Measurements from ENCODE around the gene MSRB3. TPM values are rescaled to one million over a fixed set of nuclear protein-coding genes. Genes with fewer than 3 reads are reported as not detected.

MSRB3 gene
- total and polyA plus RNA-seq, 2 experiments from 2014 or later, result 0.95 to 1.7 TPM

DNA sequence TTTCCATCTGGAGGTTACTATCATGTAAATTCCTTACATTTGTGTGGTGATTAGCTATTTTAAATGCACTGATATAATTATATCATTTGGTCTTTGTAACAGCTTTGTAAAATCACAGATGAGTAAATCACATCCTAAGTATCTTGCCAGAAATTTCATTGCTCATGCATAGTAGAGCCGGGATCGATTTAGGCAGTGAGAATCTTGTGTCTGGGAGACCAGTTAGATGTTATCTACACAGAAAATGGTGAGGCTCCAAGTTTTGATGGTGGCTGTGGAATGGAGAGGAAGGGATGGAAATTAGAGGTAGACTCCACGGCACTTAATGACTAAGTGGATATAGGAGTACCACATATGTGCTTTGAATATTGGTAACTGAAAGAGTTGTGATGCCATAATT lies 156.3 kb downstream of the MSRB3 start:
- no peaks in the 10 kb centered on the region for H3K4me1 ChIP-seq (ENCODE audit: insufficient read depth)
- no peak for ATAC-seq
- H3F3A ChIP-seq (replicated peaks; ENCODE audit: low read depth), result no peaks in the 10 kb centered on the region
- no peaks in the 10 kb centered on the region for H3K36me3 ChIP-seq (ENCODE audit: insufficient read depth)
- Mint-ChIP-seq H3K9me3 (no peaks in the 10 kb centered on the region), H3K27ac (no peak overlapping the region), H3K36me3 (ENCODE audit: low read depth) (no peaks in the 10 kb centered on the region), H3K27me3 (ENCODE audit: insufficient read depth, low read depth, poor library complexity) (no peaks in the 10 kb centered on the region), H3K4me3 (no peak overlapping the region), H3K4me1 (no peaks in the 10 kb centered on the region)
- no peaks in the 10 kb centered on the region for H3K27me3 ChIP-seq (ENCODE audit: insufficient read depth)
- no peak overlapping the region for H3K27ac ChIP-seq (ENCODE audit: low read depth)
- no peaks in the 10 kb centered on the region for H3K79me2 ChIP-seq (replicated peaks; ENCODE audit: insufficient read depth)
- H4K20me1 ChIP-seq (replicated peaks; ENCODE audit: insufficient read depth), result no peaks in the 10 kb centered on the region
- H3K4me3 ChIP-seq, result no peak overlapping the region
- no peak for TF ChIP-seq CREB1 (CRISPR knock-in tag; IDR thresholded peaks at IDR 0.05; ENCODE audit: low read depth)
- TF ChIP-seq, protein P1, sequence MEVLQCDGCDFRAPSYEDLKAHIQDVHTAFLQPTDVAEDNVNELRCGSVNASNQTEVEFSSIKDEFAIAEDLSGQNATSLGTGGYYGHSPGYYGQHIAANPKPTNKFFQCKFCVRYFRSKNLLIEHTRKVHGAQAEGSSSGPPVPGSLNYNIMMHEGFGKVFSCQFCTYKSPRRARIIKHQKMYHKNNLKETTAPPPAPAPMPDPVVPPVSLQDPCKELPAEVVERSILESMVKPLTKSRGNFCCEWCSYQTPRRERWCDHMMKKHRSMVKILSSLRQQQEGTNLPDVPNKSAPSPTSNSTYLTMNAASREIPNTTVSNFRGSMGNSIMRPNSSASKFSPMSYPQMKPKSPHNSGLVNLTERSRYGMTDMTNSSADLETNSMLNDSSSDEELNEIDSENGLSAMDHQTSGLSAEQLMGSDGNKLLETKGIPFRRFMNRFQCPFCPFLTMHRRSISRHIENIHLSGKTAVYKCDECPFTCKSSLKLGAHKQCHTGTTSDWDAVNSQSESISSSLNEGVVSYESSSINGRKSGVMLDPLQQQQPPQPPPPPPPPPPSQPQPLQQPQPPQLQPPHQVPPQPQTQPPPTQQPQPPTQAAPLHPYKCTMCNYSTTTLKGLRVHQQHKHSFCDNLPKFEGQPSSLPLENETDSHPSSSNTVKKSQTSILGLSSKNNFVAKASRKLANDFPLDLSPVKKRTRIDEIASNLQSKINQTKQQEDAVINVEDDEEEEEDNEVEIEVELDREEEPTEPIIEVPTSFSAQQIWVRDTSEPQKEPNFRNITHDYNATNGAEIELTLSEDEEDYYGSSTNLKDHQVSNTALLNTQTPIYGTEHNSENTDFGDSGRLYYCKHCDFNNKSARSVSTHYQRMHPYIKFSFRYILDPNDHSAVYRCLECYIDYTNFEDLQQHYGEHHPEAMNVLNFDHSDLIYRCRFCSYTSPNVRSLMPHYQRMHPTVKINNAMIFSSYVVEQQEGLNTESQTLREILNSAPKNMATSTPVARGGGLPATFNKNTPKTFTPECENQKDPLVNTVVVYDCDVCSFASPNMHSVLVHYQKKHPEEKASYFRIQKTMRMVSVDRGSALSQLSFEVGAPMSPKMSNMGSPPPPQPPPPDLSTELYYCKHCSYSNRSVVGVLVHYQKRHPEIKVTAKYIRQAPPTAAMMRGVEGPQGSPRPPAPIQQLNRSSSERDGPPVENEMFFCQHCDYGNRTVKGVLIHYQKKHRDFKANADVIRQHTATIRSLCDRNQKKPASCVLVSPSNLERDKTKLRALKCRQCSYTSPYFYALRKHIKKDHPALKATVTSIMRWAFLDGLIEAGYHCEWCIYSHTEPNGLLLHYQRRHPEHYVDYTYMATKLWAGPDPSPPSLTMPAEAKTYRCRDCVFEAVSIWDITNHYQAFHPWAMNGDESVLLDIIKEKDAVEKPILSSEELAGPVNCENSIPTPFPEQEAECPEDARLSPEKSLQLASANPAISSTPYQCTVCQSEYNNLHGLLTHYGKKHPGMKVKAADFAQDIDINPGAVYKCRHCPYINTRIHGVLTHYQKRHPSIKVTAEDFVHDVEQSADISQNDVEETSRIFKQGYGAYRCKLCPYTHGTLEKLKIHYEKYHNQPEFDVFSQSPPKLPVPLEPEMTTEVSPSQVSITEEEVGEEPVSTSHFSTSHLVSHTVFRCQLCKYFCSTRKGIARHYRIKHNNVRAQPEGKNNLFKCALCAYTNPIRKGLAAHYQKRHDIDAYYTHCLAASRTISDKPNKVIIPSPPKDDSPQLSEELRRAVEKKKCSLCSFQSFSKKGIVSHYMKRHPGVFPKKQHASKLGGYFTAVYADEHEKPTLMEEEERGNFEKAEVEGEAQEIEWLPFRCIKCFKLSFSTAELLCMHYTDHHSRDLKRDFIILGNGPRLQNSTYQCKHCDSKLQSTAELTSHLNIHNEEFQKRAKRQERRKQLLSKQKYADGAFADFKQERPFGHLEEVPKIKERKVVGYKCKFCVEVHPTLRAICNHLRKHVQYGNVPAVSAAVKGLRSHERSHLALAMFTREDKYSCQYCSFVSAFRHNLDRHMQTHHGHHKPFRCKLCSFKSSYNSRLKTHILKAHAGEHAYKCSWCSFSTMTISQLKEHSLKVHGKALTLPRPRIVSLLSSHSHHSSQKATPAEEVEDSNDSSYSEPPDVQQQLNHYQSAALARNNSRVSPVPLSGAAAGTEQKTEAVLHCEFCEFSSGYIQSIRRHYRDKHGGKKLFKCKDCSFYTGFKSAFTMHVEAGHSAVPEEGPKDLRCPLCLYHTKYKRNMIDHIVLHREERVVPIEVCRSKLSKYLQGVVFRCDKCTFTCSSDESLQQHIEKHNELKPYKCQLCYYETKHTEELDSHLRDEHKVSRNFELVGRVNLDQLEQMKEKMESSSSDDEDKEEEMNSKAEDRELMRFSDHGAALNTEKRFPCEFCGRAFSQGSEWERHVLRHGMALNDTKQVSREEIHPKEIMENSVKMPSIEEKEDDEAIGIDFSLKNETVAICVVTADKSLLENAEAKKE (CRISPR knock-in tag; IDR thresholded peaks at IDR 0.05), result no peak
- TF ChIP-seq JUNB (IDR thresholded peaks at IDR 0.05; ENCODE audit: unreplicated experiment), result no peak
- TF ChIP-seq STAT1 (IDR thresholded peaks at IDR 0.05; ENCODE audit: unreplicated experiment), result no peak
- TF ChIP-seq EZH2 (IDR thresholded peaks at IDR 0.05; ENCODE audit: low read depth, unreplicated experiment), result no peak
- no peak for TF ChIP-seq ZNF114 (CRISPR knock-in tag; IDR thresholded peaks at IDR 0.05)
- TF ChIP-seq, protein P2, sequence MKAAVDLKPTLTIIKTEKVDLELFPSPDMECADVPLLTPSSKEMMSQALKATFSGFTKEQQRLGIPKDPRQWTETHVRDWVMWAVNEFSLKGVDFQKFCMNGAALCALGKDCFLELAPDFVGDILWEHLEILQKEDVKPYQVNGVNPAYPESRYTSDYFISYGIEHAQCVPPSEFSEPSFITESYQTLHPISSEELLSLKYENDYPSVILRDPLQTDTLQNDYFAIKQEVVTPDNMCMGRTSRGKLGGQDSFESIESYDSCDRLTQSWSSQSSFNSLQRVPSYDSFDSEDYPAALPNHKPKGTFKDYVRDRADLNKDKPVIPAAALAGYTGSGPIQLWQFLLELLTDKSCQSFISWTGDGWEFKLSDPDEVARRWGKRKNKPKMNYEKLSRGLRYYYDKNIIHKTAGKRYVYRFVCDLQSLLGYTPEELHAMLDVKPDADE (IDR thresholded peaks at IDR 0.05), result no peak
- TF ChIP-seq ZNF331 (CRISPR knock-in tag; IDR thresholded peaks at IDR 0.05; ENCODE audit: low read depth), result no peak
- TF ChIP-seq POLR2AphosphoS5 (IDR thresholded peaks at IDR 0.05; ENCODE audit: low read depth), result no peak
- TF ChIP-seq EZH2phosphoT487 (IDR thresholded peaks at IDR 0.05; ENCODE audit: unreplicated experiment), result no peak
- TF ChIP-seq, protein P3, sequence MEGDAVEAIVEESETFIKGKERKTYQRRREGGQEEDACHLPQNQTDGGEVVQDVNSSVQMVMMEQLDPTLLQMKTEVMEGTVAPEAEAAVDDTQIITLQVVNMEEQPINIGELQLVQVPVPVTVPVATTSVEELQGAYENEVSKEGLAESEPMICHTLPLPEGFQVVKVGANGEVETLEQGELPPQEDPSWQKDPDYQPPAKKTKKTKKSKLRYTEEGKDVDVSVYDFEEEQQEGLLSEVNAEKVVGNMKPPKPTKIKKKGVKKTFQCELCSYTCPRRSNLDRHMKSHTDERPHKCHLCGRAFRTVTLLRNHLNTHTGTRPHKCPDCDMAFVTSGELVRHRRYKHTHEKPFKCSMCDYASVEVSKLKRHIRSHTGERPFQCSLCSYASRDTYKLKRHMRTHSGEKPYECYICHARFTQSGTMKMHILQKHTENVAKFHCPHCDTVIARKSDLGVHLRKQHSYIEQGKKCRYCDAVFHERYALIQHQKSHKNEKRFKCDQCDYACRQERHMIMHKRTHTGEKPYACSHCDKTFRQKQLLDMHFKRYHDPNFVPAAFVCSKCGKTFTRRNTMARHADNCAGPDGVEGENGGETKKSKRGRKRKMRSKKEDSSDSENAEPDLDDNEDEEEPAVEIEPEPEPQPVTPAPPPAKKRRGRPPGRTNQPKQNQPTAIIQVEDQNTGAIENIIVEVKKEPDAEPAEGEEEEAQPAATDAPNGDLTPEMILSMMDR (conservative IDR thresholded peaks at IDR 0.05; ENCODE audit: low read depth in 2 of 2), result no peak
- TF ChIP-seq, protein P4, sequence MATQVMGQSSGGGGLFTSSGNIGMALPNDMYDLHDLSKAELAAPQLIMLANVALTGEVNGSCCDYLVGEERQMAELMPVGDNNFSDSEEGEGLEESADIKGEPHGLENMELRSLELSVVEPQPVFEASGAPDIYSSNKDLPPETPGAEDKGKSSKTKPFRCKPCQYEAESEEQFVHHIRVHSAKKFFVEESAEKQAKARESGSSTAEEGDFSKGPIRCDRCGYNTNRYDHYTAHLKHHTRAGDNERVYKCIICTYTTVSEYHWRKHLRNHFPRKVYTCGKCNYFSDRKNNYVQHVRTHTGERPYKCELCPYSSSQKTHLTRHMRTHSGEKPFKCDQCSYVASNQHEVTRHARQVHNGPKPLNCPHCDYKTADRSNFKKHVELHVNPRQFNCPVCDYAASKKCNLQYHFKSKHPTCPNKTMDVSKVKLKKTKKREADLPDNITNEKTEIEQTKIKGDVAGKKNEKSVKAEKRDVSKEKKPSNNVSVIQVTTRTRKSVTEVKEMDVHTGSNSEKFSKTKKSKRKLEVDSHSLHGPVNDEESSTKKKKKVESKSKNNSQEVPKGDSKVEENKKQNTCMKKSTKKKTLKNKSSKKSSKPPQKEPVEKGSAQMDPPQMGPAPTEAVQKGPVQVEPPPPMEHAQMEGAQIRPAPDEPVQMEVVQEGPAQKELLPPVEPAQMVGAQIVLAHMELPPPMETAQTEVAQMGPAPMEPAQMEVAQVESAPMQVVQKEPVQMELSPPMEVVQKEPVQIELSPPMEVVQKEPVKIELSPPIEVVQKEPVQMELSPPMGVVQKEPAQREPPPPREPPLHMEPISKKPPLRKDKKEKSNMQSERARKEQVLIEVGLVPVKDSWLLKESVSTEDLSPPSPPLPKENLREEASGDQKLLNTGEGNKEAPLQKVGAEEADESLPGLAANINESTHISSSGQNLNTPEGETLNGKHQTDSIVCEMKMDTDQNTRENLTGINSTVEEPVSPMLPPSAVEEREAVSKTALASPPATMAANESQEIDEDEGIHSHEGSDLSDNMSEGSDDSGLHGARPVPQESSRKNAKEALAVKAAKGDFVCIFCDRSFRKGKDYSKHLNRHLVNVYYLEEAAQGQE (IDR thresholded peaks at IDR 0.05; ENCODE audit: unreplicated experiment), result no peak
- no peak for TF ChIP-seq NANOG (IDR thresholded peaks at IDR 0.05; ENCODE audit: borderline replicate concordance)
- H2AFZ ChIP-seq, result no peak overlapping the region; the same call in 1 of the 2 replicates
- no peak for DNase-seq (ENCODE audit: low spot score)
- no peak overlapping the region for H3K4me2 ChIP-seq
- 0 out of 2 replicates have a peak, but pooled peaks cover 3% of the 10 kb centered on the region for H3K9me2 ChIP-seq (ENCODE audit: insufficient read depth)
